Neutrophil (primary cell): ENCODE results near the gene OR10K2.
"Not testable (repeated sequence)": the region's sequence is repeated elsewhere in the genome, so short reads cannot be mapped to it uniquely, and the experiment has no call there.

Source experiments
- H3K27ac ChIP-seq: fragments of 200-600 bp; sonication (generic); 2 replicates; pipeline ENCODE4 v1.5.1; 2016; ENCODE audit warnings: mild to moderate bottlenecking, moderate library complexity
- H3K27me3 ChIP-seq: fragments of 200-600 bp; sonication (generic); 2 replicates; pipeline ENCODE4 v1.6.0; 2016; ENCODE audit warnings: mild to moderate bottlenecking
- H3K36me3 ChIP-seq: fragments of 200-600 bp; sonication (generic); 2 replicates; pipeline ENCODE4 v1.5.1; 2017
- H3K4me1 ChIP-seq, 2 experiments: fragments of 200-600 bp in 1 of 2; sonication (generic) in 1 of 2; 1 replicate in 1 of 2; 2 replicates in 1 of 2; pipeline versions ENCODE4 v1.5.1 to v1.6.1; 2013 to 2016; ENCODE audit warnings: low read depth in 1 of 2, low read length in 1 of 2, mild to moderate bottlenecking in 1 of 2, moderate library complexity in 1 of 2; ENCODE audit not compliant: control insufficient read depth in 1 of 2, insufficient read depth in 1 of 2
- H3K4me3 ChIP-seq, 2 experiments: fragments of 200-600 bp in 1 of 2; sonication (generic) in 1 of 2; 1 replicate in 1 of 2; 2 replicates in 1 of 2; pipeline ENCODE4 v1.5.1; 2013 to 2016; ENCODE audit warnings: low read depth in 1 of 2, low read length in 1 of 2, mild to moderate bottlenecking in 1 of 2, moderate library complexity in 1 of 2
- H3K9me3 ChIP-seq: fragments of 200-600 bp; sonication (generic); 2 replicates; pipeline ENCODE4 v1.5.1; 2016
- CTCF ChIP-seq: fragments of 200-600 bp; sonication (generic); IDR thresholded peaks from 2 replicates; pipeline ENCODE4 v1.5.1; 2016; ENCODE audit warnings: antibody characterized with exemption

OR10K2 gene

GRCh38 chr1:158445376-158445775, 19.3 kb upstream of the OR10K2 start:
- Histone ChIP-seq H3K9me3 (no peaks in the 10 kb centered on the region), H3K4me3 (no peak overlapping the region), H3K36me3 (no peaks in the 10 kb centered on the region), H3K27ac (no peak overlapping the region), H3K27me3 (no peaks in the 10 kb centered on the region), H3K4me1 (peaks cover 12% of the 10 kb centered on the region in 2 experiments)
- no peak for TF ChIP-seq CTCF

GRCh38 chr1:158434741-158435140, 8.7 kb upstream of the OR10K2 start:
- no peaks in the 10 kb centered on the region for H3K36me3 ChIP-seq
- H3K27ac ChIP-seq, result peak overlapping the region; percentile 65
- peaks cover 46 to 51% of the 10 kb centered on the region in 2 experiments for H3K4me1 ChIP-seq
- H3K27me3 ChIP-seq, result no peaks in the 10 kb centered on the region
- no peaks in the 10 kb centered on the region for H3K9me3 ChIP-seq
- TF ChIP-seq CTCF, result no peak
- no peak overlapping the region for H3K4me3 ChIP-seq

GRCh38 chr1:158430163-158430562, 4.1 kb upstream of the OR10K2 start:
- H3K27ac ChIP-seq, result peak overlapping the region; percentile 70
- not testable (repeated sequence) for H3K27me3 ChIP-seq, H3K36me3 ChIP-seq, H3K9me3 ChIP-seq
- H3K4me1 ChIP-seq, result peaks cover 52 to 57% of the 10 kb centered on the region in 2 experiments
- H3K4me3 ChIP-seq, result peak overlapping the region in 1 of 2 experiments; percentile 2

GRCh38 chr1:158425027-158425426, 1.0 kb downstream of the OR10K2 start:
- peaks cover 13 to 15% of the 10 kb centered on the region in 2 experiments for H3K4me1 ChIP-seq
- no peak for TF ChIP-seq CTCF
- no peaks in the 10 kb centered on the region for H3K9me3 ChIP-seq
- no peaks in the 10 kb centered on the region for H3K27me3 ChIP-seq
- no peak overlapping the region for H3K4me3 ChIP-seq
- H3K27ac ChIP-seq, result no peak overlapping the region
- H3K36me3 ChIP-seq, result no peaks in the 10 kb centered on the region

GRCh38 chr1:158422212-158422611, 3.8 kb downstream of the OR10K2 start:
- Histone ChIP-seq H3K27ac (no peak overlapping the region), H3K4me3 (no peak overlapping the region), H3K9me3 (no peaks in the 10 kb centered on the region), H3K27me3 (no peaks in the 10 kb centered on the region), H3K36me3 (no peaks in the 10 kb centered on the region), H3K4me1 (peaks cover 8 to 9% of the 10 kb centered on the region in 2 experiments)
- no peak for TF ChIP-seq CTCF

GRCh38 chr1:158417586-158417985, 8.5 kb downstream of the OR10K2 start:
- Histone ChIP-seq H3K27me3 (no peaks in the 10 kb centered on the region), H3K27ac (no peak overlapping the region), H3K36me3 (no peaks in the 10 kb centered on the region), H3K4me1 (no peaks in the 10 kb centered on the region), H3K4me3 (no peak overlapping the region), H3K9me3 (no peaks in the 10 kb centered on the region)
- TF ChIP-seq CTCF, result no peak
